Upper lobe of left lung (tissue), 6 donors: ENCODE data around the gene TMEM95. TPM values are rescaled to one million over a fixed set of nuclear protein-coding genes. Genes with fewer than 3 reads are reported as not detected.

Source experiments
- ATAC-seq, 2 donors: fragments of 200-7000 bp; cut with Tn5 transposase; one replicate each; pipeline ENCODE4 v1.9.1; 2022; ENCODE audit warnings: mild to moderate bottlenecking in 2 of 2, moderate library complexity in 2 of 2; ENCODE audit not compliant: low FRiP score in 2 of 2
- DNase-seq, 2 donors: peaks; one replicate each; pipeline ENCODE4 v3.0.0-alpha.2; 2019 to 2020
- H3K27ac ChIP-seq, 4 donors: fragments of 200-600 bp; sonication (generic); one replicate each; pipeline ENCODE4 v1.5.1; 2016 to 2019
- H3K27me3 ChIP-seq, 4 donors: fragments of 200-600 bp; sonication (generic); one replicate each; pipeline ENCODE4 v1.5.1; 2017 to 2019
- H3K36me3 ChIP-seq, 4 donors: fragments of 200-600 bp; sonication (generic); one replicate each; pipeline ENCODE4 v1.5.1; 2016 to 2019
- H3K4me1 ChIP-seq, 4 donors: fragments of 200-600 bp; sonication (generic); one replicate each; pipeline ENCODE4 v1.5.1; 2018 to 2019
- H3K4me3 ChIP-seq, 4 donors: fragments of 200-600 bp; sonication (generic); one replicate each; pipeline ENCODE4 v1.5.1; 2017 to 2019; ENCODE audit warnings: mild to moderate bottlenecking in 2 of 4, moderate library complexity in 1 of 4
- H3K9me3 ChIP-seq, 4 donors: fragments of 200-600 bp; sonication (generic); one replicate each; pipeline ENCODE4 v1.5.1; 2018 to 2019
- EP300 ChIP-seq, 4 donors: sonication (generic); formaldehyde crosslinking; IDR thresholded peaks; one replicate each; pipeline ENCODE4 v1.5.1; 2017; ENCODE audit warnings: antibody characterized with exemption in 4 of 4, control low read depth in 2 of 4
- POLR2A ChIP-seq, 4 donors: fragments of 450-650 bp; IDR thresholded peaks; one replicate each; pipeline ENCODE4 v1.5.1; 2016 to 2017; ENCODE audit warnings: antibody characterized with exemption in 4 of 4, mild to moderate bottlenecking in 2 of 4
- POLR2AphosphoS5 ChIP-seq, 2 donors: sonication (generic); formaldehyde crosslinking; IDR thresholded peaks; one replicate each; pipeline ENCODE4 v1.5.1; 2017; ENCODE audit warnings: antibody characterized with exemption in 2 of 2
- WGBS, 2 donors: methylation state at CpG; one replicate each; pipeline ENCODE4 v1.1.5; 2017 to 2018; 5-methylcytosine and 5-hydroxymethylcytosine counted together
- total RNA-seq, 6 donors: library from RNA; depleted of rRNA in 4 of 6; stranded (reverse); fragments of >200 nt in 4 of 6; gene quantifications; one replicate each; pipeline versions ENCODE4 v1.1.0 to v1.2.1, GENCODE V29; 2016 to 2021
- TF ChIP-seq, protein P1 (sequence below), 6 experiments: fragments of 450-650 bp in 4 of 6; fragments of 200-600 bp in 2 of 6; sonication (generic) in 2 of 6; IDR thresholded peaks; one replicate each; pipeline ENCODE4 v1.5.1; 2016 to 2019; ENCODE audit warnings: antibody characterized with exemption in 6 of 6
- donor health status: DM: no; HTN: no; CAD: no; lungs with moderate emphysema.
- donor health status: DM: no; HTN: yes; CAD: no; lungs with severe emphysema.

Gene TMEM95
- total RNA-seq, 6 donors from 2014 or later: 1.0 TPM; not detected in 5

DNA sequence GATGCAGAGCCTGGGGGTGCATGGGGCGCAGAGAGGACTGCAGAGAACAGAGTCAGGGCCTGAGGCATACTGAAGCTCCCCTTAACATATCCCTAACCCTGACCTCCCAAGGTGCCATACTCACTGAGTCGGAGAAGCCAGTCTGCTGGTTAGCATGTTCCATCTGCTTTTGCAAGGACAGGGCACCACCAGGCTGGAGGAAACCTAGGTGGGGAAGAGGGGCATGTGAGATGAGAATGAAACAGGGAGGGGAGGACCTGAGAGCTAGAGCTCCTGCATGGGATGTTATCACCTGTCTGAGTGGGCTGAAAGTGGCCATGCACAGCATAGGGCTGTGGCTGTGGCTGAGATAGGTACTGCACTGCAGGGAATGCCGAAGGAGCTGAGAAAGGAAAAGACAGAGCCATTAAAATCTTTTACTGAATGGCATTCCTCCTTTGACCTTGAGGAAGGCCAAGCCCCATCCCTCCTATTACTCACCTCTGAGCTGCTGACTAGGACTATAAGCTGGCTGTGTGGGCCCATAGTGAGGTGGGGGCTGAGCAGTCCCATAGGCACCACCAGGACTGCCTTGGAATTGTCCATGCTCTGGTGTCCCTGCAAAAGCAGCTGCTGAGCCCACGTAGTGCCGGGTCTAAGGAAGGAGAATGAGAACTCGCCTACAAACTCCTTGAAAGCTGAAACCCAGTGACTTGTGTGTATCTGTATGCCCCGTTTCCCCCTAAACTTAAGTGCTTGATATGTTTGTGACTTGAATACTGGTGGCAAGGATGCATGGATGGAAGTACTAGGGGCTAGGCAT is 41.7 kb upstream of the TMEM95 start:
- Histone ChIP-seq H3K27me3 (no peaks in the 10 kb centered on the region), H3K36me3 (peaks cover 27 to 68% (median 54%) of the 10 kb centered on the region in 4 donors), H3K4me3 (no peak overlapping the region), H3K27ac (peak overlapping the region in 2 of 4 donors; percentile 4 to 7), H3K4me1 (peaks cover 37 to 58% (median 41%) of the 10 kb centered on the region in 4 donors), H3K9me3 (no peaks in the 10 kb centered on the region)
- no peak for TF ChIP-seq POLR2AphosphoS5 (IDR thresholded peaks at IDR 0.05)
- no peak for TF ChIP-seq POLR2A (IDR thresholded peaks at IDR 0.05)
- TF ChIP-seq, protein P1, sequence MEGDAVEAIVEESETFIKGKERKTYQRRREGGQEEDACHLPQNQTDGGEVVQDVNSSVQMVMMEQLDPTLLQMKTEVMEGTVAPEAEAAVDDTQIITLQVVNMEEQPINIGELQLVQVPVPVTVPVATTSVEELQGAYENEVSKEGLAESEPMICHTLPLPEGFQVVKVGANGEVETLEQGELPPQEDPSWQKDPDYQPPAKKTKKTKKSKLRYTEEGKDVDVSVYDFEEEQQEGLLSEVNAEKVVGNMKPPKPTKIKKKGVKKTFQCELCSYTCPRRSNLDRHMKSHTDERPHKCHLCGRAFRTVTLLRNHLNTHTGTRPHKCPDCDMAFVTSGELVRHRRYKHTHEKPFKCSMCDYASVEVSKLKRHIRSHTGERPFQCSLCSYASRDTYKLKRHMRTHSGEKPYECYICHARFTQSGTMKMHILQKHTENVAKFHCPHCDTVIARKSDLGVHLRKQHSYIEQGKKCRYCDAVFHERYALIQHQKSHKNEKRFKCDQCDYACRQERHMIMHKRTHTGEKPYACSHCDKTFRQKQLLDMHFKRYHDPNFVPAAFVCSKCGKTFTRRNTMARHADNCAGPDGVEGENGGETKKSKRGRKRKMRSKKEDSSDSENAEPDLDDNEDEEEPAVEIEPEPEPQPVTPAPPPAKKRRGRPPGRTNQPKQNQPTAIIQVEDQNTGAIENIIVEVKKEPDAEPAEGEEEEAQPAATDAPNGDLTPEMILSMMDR (IDR thresholded peaks at IDR 0.05): peak in 2 of 6 experiments; percentile 19 to 34
- no peak for TF ChIP-seq EP300 (IDR thresholded peaks at IDR 0.05)
- WGBS, 2 donors: 87 to 89% methylated on average over 6 to 7 of the region's 7 CpGs
- DNase-seq: no peak
- ATAC-seq: no peak

DNA sequence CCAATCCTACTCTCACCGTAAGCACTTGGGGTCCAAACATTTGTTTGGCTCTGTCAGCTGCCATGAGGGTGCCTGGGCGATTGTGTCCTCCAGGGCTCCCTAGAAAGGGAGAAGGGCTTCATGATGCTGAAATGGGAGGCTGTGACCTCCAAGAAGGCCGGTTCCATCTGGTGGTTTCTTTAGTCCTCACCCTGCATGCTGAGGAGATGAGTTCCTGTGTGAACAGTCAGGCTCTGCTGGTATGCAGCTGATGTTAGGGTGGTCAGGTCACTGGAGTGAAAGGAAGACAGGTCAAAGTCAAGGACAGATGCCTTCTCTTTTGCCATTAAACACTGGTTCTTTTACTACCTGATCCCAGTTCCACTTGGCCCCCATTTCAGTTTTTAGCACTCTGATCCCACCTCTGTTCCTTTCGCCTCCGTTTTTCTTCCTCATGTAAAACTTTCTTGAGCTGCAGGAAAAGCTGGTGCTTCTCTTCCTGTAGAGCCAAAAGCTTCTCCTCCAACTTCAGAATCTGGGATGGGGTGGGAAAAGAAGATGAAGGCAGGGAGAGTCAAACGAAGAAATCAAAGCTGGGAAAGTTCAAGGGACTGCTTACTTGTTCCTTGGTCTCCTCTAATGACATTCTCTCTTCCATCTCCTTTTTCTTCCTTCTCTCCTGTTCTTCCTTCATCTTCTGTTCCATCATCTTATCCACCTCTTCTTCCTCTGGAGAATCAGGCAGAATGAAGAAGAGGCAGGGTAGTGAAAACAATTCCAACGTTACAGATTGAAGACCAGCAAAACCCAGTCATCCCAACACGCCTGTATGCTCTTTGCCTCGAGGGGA is 40.9 kb upstream of the TMEM95 start:
- peaks cover 27 to 76% (median 62%) of the 10 kb centered on the region in 4 donors for H3K36me3 ChIP-seq
- H3K9me3 ChIP-seq: no peaks in the 10 kb centered on the region
- H3K27ac ChIP-seq: peak overlapping the region; percentile 91 to 97 (median 94)
- peaks cover 34 to 50% (median 39%) of the 10 kb centered on the region in 4 donors for H3K4me1 ChIP-seq
- H3K4me3 ChIP-seq: peak overlapping the region; percentile 43 to 97 (median 94)
- H3K27me3 ChIP-seq: no peaks in the 10 kb centered on the region
- 41 to 49% methylated on average over 8 to 9 of the region's 9 CpGs for WGBS, 2 donors
- DNase-seq: no peak
- TF ChIP-seq, protein P1 (IDR thresholded peaks at IDR 0.05): no peak
- TF ChIP-seq POLR2AphosphoS5 (IDR thresholded peaks at IDR 0.05): no peak
- TF ChIP-seq EP300 (IDR thresholded peaks at IDR 0.05): no peak
- no peak for TF ChIP-seq POLR2A (IDR thresholded peaks at IDR 0.05)
- ATAC-seq: no peak

DNA sequence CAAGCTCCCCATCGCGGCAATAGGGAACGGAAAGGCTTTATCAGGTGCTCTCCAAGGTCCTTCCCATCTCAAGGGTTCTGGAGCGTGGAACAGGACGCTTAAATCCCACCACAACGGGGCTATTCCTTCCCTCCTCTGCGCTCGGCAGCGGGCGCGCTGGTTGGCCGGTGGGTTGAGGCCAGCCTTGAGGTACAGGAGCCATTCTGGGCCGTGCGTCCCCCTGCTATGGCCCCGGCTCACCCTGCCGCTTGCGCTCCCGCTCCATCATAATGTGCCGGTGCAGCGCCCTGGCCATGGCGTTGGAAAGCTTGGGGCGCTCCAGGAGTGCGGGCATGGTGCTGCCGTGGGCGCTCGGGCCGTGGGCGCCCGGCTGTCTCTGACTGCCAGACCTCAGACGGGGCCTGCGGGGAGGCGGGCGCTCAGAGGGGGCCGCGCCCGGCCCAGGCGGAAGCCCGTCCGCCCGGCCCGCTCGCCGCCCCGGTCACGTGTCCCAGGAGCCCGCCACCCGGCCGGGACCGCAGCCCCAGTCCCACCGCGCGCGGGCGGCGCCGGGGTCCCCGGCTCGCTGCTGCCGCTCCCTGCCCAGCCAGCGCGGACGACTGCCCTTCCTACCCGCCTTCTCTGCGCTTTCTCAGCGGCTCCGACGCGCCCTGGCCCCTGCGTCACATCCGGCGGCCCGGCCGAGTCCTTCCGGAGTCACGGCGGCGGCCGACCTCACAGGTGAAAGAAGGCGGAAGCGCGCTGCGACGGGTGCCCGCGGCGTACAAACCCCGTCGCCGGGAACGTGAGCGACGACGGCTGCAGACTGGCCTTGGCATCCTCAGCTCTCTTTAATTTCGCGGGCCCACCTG is 40.0 kb upstream of the TMEM95 start, which contains the start of gene GPS2:
TSS of gene GPS2 (minus strand) at position 642 of the 851 bp plus-strand sequence. CDS start at position 334, 308 bp downstream.
- H3K36me3 ChIP-seq: peaks cover 27 to 74% (median 60%) of the 10 kb centered on the region in 4 donors
- no peaks in the 10 kb centered on the region for H3K9me3 ChIP-seq
- 0% methylated on average over 19 to 20 of the region's 95 CpGs for WGBS, 2 donors
- ATAC-seq (peak; percentile 88 to 95), DNase-seq (peak; percentile 94 to 100)
- peaks cover 26 to 41% (median 30%) of the 10 kb centered on the region in 4 donors for H3K4me1 ChIP-seq
- peak within 1 kb of the TSS; percentile 43 to 97 (median 94) for H3K4me3 ChIP-seq
- H3K27ac ChIP-seq: peak within 1 kb of the TSS; percentile 91 to 97 (median 94)
- no peaks in the 10 kb centered on the region for H3K27me3 ChIP-seq
- TF ChIP-seq, protein P1 (IDR thresholded peaks at IDR 0.05): peak in 3 of 6 experiments; percentile 4 to 30 (median 27)
- TF ChIP-seq EP300 (IDR thresholded peaks at IDR 0.05) (peak in 1 of 4 donors; percentile 78), POLR2A (IDR thresholded peaks at IDR 0.05) (peak in 3 of 4 donors; percentile 43 to 93 (median 65)), POLR2AphosphoS5 (IDR thresholded peaks at IDR 0.05) (peak; percentile 97 to 98)

DNA sequence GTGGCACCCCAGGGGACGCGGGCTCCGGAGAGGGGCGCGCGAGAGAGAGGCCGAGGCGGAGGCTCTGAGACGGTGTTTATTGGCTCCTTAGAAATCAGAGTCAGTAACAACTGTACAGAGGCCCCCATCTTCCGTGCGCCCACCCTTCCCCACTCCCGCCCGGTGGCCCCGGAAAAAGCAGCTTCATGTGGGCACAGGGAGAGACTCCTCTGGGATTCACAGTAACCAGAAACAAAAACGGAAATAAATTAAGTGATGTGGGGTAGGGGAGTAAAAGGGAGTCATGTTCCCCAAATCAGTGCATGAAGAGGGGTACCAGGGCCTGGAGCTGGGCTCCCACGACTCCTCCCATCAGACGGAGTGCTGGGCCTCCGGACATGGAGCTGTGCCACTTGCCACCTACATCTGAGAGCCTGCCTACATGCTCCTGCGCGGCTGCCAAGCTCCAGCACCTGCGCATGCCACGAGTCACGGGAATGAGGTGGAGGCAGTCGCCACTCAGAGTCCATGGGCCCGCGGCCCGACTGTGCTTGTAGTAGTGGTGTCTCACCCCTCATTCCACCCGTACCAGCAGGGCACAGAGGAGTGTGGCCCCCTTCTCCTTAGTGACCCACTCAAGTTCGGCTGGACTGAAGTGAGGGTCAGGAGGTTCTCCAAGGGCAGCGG is 39.3 kb upstream of the TMEM95 start:
- Histone ChIP-seq H3K27me3 (no peaks in the 10 kb centered on the region), H3K4me1 (peaks cover 21 to 34% (median 25%) of the 10 kb centered on the region in 4 donors), H3K9me3 (no peaks in the 10 kb centered on the region), H3K36me3 (peaks cover 27 to 74% (median 59%) of the 10 kb centered on the region in 4 donors), H3K27ac (peak overlapping the region; percentile 91 to 97 (median 94)), H3K4me3 (peak overlapping the region; percentile 43 to 97 (median 94))
- DNase-seq (peak; percentile 43 to 83), ATAC-seq (no peak)
- TF ChIP-seq, protein P1 (IDR thresholded peaks at IDR 0.05): no peak
- peak in 1 of 4 donors; percentile 55 for TF ChIP-seq POLR2A (IDR thresholded peaks at IDR 0.05)
- TF ChIP-seq POLR2AphosphoS5 (IDR thresholded peaks at IDR 0.05): no peak
- WGBS, 2 donors: 34 to 43% methylated on average over 20 to 23 of the region's 30 CpGs
